ENCODE data around the gene HIPK3.

The HIPK3 gene

GRCh38 chr11:33317662-33318061, 60.5 kb downstream of the HIPK3 start:
- H3K4me1 ChIP-seq: no peaks in the 10 kb centered on the region
- no peak overlapping the region for H3K9ac ChIP-seq
- no peak overlapping the region for H3K27ac ChIP-seq
- no peaks in the 10 kb centered on the region for H3K36me3 ChIP-seq (ENCODE audit: control insufficient read depth, insufficient read depth, low read length)
- TF ChIP-seq CTCF (IDR thresholded peaks at IDR 0.05): no peak
- no peaks in the 10 kb centered on the region for H3K27me3 ChIP-seq (ENCODE audit: control insufficient read depth, insufficient read depth, low read length)
- H2AFZ ChIP-seq: no peak overlapping the region
- H3K79me2 ChIP-seq: peaks cover 10% of the 10 kb centered on the region
- no peak overlapping the region for H3K4me2 ChIP-seq (ENCODE audit: low read length)
- no peak overlapping the region for H3K4me3 ChIP-seq (ENCODE audit: low read depth, low read length)
- no peaks in the 10 kb centered on the region for H3K9me3 ChIP-seq (ENCODE audit: control insufficient read depth, low read length)

GRCh38 chr11:33320016-33320813, 63.0 kb downstream of the HIPK3 start:
- no peaks in the 10 kb centered on the region for H3K27me3 ChIP-seq (ENCODE audit: control insufficient read depth, insufficient read depth, low read length)
- no peak overlapping the region for H3K27ac ChIP-seq
- no peak for TF ChIP-seq CTCF (IDR thresholded peaks at IDR 0.05)
- H3K4me3 ChIP-seq (ENCODE audit: low read depth, low read length): no peak overlapping the region
- H3K79me2 ChIP-seq: peaks cover 13% of the 10 kb centered on the region
- H3K4me1 ChIP-seq: no peaks in the 10 kb centered on the region
- no peaks in the 10 kb centered on the region for H3K9me3 ChIP-seq (ENCODE audit: control insufficient read depth, low read length)
- H2AFZ ChIP-seq: no peak overlapping the region
- no peaks in the 10 kb centered on the region for H3K36me3 ChIP-seq (ENCODE audit: control insufficient read depth, insufficient read depth, low read length)
- no peak overlapping the region for H3K4me2 ChIP-seq (ENCODE audit: low read length)
- H3K9ac ChIP-seq: no peak overlapping the region

GRCh38 chr11:33320814-33321330, 63.7 kb downstream of the HIPK3 start:
- H3K4me3 ChIP-seq (ENCODE audit: low read depth, low read length): no peak overlapping the region
- H3K79me2 ChIP-seq: peaks cover 13% of the 10 kb centered on the region
- no peak for TF ChIP-seq CTCF (IDR thresholded peaks at IDR 0.05)
- no peak overlapping the region for H3K4me2 ChIP-seq (ENCODE audit: low read length)
- no peaks in the 10 kb centered on the region for H3K27me3 ChIP-seq (ENCODE audit: control insufficient read depth, insufficient read depth, low read length)
- no peak overlapping the region for H3K9ac ChIP-seq
- no peaks in the 10 kb centered on the region for H3K9me3 ChIP-seq (ENCODE audit: control insufficient read depth, low read length)
- H2AFZ ChIP-seq: no peak overlapping the region
- no peak overlapping the region for H3K27ac ChIP-seq
- H3K36me3 ChIP-seq (ENCODE audit: control insufficient read depth, insufficient read depth, low read length): no peaks in the 10 kb centered on the region
- no peaks in the 10 kb centered on the region for H3K4me1 ChIP-seq

GRCh38 chr11:33321422-33321821, 64.2 kb downstream of the HIPK3 start:
- H3K27ac ChIP-seq: no peak overlapping the region

More at GRCh38 chr11:33321422-33321821, 64.2 kb downstream of the HIPK3 start:
- H3K4me3 ChIP-seq (ENCODE audit: low read depth, low read length): no peak overlapping the region
- no peaks in the 10 kb centered on the region for H3K36me3 ChIP-seq (ENCODE audit: control insufficient read depth, insufficient read depth, low read length)
- no peaks in the 10 kb centered on the region for H3K9me3 ChIP-seq (ENCODE audit: control insufficient read depth, low read length)
- TF ChIP-seq CTCF (IDR thresholded peaks at IDR 0.05): no peak
- no peaks in the 10 kb centered on the region for H3K27me3 ChIP-seq (ENCODE audit: control insufficient read depth, insufficient read depth, low read length)
- H3K4me1 ChIP-seq: no peaks in the 10 kb centered on the region
- H2AFZ ChIP-seq: no peak overlapping the region
- H3K4me2 ChIP-seq (ENCODE audit: low read length): no peak overlapping the region
- peaks cover 11% of the 10 kb centered on the region for H3K79me2 ChIP-seq
- H3K9ac ChIP-seq: no peak overlapping the region
